Measurements from ENCODE around the gene USP33. TPM values are rescaled to one million over a fixed set of nuclear protein-coding genes. Genes with fewer than 3 reads are reported as not detected.

The USP33 gene
- total and polyA plus RNA-seq, 2 of the 8 experiments (the other 6 are each of a cell fraction or from before 2014, with no cell fraction given) = 20.0 to 55.5 TPM

GRCh38 chr1:77768006-77768405, 8.4 kb upstream of the USP33 start:
- Histone ChIP-seq H3K23ac (ENCODE audit: insufficient read length) (no peak overlapping the region), H2BK15ac (ENCODE audit: low read length) (no peak overlapping the region), H3K79me2 (ENCODE audit: control insufficient read depth in 1 of 2, insufficient read depth in 2 of 2, low read length in 2 of 2) (no peaks in the 10 kb centered on the region), H3K9me3 (ENCODE audit: insufficient read depth in 2 of 2, low read depth in 1 of 2, low read length in 1 of 2) (no peaks in the 10 kb centered on the region), H3K9ac (replicated peaks in 1 of 4; ENCODE audit: extremely low read depth in 1 of 4, low read depth in 3 of 4, low read length in 3 of 4) (no peak overlapping the region), H3K56ac (replicated peaks; ENCODE audit: insufficient read length, low read depth, low read length) (no peak overlapping the region), H3K4ac (replicated peaks; ENCODE audit: insufficient read length, low read depth, low read length) (no peak overlapping the region), H2BK5ac (ENCODE audit: low read depth, low read length) (no peak overlapping the region), H3K4me3 (ENCODE audit: extremely low read depth in 1 of 4, insufficient read depth in 2 of 4, low read depth in 3 of 4, low read length in 4 of 4) (no peak overlapping the region), H2BK120ac (replicated peaks; ENCODE audit: low read depth, low read length) (no peak overlapping the region), H3K4me1 (replicated peaks in 1 of 4; ENCODE audit: control insufficient read depth in 3 of 4, insufficient read depth in 4 of 4, low read length in 3 of 4) (no peaks in the 10 kb centered on the region), H3K18ac (ENCODE audit: extremely low read depth, low read length) (no peak overlapping the region), H3K36me3 (ENCODE audit: control insufficient read depth in 2 of 4, insufficient read depth in 4 of 4, low read length in 3 of 4) (no peaks in the 10 kb centered on the region), H2AFZ (ENCODE audit: low read length) (no peak overlapping the region), H3K27ac (ENCODE audit: low read depth, low read length) (no peak overlapping the region), H3K27me3 (replicated peaks in 1 of 4; ENCODE audit: control insufficient read depth in 3 of 4, extremely low read depth in 1 of 4, insufficient read depth in 3 of 4, low read length in 3 of 4) (no peaks in the 10 kb centered on the region), H2BK20ac (ENCODE audit: low read length) (no peak overlapping the region), H3K79me1 (ENCODE audit: low read depth, low read length) (no peaks in the 10 kb centered on the region), H3K14ac (ENCODE audit: insufficient read length) (no peak overlapping the region), H4K20me1 (replicated peaks in 1 of 2; ENCODE audit: control insufficient read depth in 1 of 2, insufficient read depth in 2 of 2, low read length in 2 of 2) (no peaks in the 10 kb centered on the region), H3K23me2 (ENCODE audit: low read depth, low read length) (no peaks in the 10 kb centered on the region), H4K91ac (replicated peaks; ENCODE audit: insufficient read length, low read length) (no peak overlapping the region), H2AK5ac (ENCODE audit: low read depth, low read length) (no peak overlapping the region), H3K4me2 (ENCODE audit: insufficient read depth in 1 of 2, low read depth in 2 of 2, low read length in 2 of 2) (no peak overlapping the region), H4K5ac (ENCODE audit: insufficient read length, low read depth, low read length) (no peak overlapping the region), H4K8ac (ENCODE audit: extremely low read depth, insufficient read depth, low read length) (no peak overlapping the region), H2BK12ac (ENCODE audit: low read depth, low read length) (no peak overlapping the region)
- 85% methylated on average over 4 of the region's 4 CpGs; no CpG with 5 or more reads in 1 of the 2 experiments for WGBS, 2 experiments (ENCODE audit: extremely low coverage in 1 of 2, insufficient coverage in 1 of 2, insufficient read length in 1 of 2, insufficient replicate concordance in 2 of 2, low coverage in 1 of 2, low lambda C conversion rate in 2 of 2, missing lambda C conversion rate in 1 of 2)
- no peak for DNase-seq (ENCODE audit: low read depth in 1 of 2, low spot score in 2 of 2)
- CTCF ChIA-PET (ENCODE audit: partially characterized antibody) = interaction anchor here (0.6 to 0.8 kb wide), 5 partner anchors 18 to 1614 kb away, joined by 3 to 4 read pairs (median 3); no protein-coding TSS in a partner anchor
- no peak for FAIRE-seq
- POLR2A ChIA-PET (ENCODE audit: partially characterized antibody) = interaction anchor here (0.6 kb wide), 1 partner anchor 30 kb away, joined by 3 read pairs; no protein-coding TSS in a partner anchor
- TF ChIP-seq CHD1 (IDR thresholded peaks at IDR 0.05; ENCODE audit: low read depth, low read length) = no peak

Measured in H1 (cell line).